NT2/D1 (cell line): ENCODE data around the gene METTL13.

Experiments used
- SUZ12 ChIP-seq: IDR thresholded peaks from 2 replicates; pipeline ENCODE4 v1.6.1; 2011; ENCODE audit not compliant: insufficient read length, insufficient read depth; ENCODE audit errors: extremely low read depth
- YY1 ChIP-seq: IDR thresholded peaks from 2 replicates; pipeline ENCODE4 v1.6.1; 2011; ENCODE audit not compliant: insufficient read length, insufficient read depth
- ZNF274 ChIP-seq: IDR thresholded peaks from 2 replicates; pipeline ENCODE4 v1.6.1; 2011; ENCODE audit warnings: mild to moderate bottlenecking, low read depth, low read length

DNA sequence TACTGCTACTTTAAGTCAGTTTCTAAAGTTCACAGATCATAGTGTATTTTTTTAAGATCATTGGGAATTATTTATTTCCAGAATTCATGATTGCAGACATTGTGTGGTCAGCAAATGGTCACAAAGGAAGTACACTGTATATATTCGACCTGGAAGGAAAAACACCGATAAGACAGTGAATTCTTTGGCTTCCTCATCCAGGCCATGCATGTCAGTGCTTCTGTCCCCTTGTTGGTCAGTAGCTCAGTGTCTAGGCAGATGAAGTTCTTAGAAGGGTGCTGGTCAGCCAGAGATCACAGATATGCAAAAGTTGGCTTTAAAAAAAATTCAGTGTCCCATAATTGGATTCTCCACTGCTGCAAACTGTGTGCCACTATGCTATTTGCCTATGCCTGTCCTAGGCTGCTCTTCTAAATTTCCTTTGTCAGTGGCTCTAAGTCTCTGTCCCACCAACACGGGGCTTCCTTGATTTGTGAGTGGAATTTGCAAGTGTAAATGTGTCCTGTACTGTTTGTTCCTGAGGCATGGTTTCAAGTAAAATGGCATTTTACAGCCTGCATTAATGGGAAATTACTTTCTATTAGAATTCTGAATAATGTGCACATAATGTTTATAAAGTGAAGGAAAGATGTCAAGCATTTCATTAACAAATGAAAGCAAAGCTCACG lies 27.6 kb upstream of the METTL13 start:
- no peak for TF ChIP-seq ZNF274
- TF ChIP-seq YY1 = no peak
- TF ChIP-seq SUZ12 = no peak
